VCaP (cell line): ENCODE data around the gene ACP2.
A peak's percentile ranks its signal among the peaks of the same experiment; 100 is the strongest.

Experiments
- H3K27ac ChIP-seq: fragments of 450-650 bp; 2 replicates; pipeline ENCODE4 v1.5.1; 2017
- TF ChIP-seq, protein P1 (sequence below): fragments of 450-650 bp; conservative IDR thresholded peaks from 2 replicates; pipeline ENCODE4 v1.5.1; 2017; ENCODE audit warnings: mild to moderate bottlenecking, moderate library complexity

Gene ACP2

DNA sequence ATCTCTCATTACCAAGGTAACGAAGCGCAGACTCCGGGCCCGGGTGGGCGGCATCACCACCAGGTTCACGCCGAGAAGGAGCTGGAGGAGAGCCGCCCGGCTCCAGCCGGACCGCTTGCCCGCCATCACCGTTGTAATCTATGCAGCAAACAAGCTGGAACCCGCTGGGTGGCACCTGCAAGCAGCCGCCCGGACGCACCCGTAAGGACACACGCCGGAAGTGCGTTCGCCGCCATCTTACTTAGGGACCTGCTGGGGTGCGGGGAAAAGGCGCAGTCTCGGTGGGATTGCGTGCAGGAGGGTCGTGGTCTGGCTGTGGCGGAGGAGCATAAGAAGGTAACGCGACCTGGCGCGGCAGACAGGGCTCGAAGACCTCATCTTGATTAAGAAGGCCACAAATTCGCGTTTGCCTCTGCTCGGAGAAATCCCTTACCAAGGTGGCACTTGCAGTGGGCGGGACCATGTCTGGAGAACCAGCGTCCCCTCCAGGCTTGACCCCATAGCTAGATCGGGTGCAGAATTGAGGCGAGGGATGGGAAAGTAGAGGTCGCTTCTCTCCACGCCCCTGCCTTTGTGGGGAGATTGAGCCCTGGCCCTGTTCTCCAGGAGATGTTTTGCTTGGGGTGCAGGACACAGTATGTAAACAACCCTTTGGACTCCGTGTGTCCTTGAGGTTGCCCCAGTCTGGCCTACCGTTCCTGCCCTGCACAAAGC, at the start of gene ACP2:
TSS of gene ACP2 (minus strand) at position 151 of the 714 bp plus-strand sequence. CDS start at position 126, 25 bp downstream.
- TF ChIP-seq, protein P1, sequence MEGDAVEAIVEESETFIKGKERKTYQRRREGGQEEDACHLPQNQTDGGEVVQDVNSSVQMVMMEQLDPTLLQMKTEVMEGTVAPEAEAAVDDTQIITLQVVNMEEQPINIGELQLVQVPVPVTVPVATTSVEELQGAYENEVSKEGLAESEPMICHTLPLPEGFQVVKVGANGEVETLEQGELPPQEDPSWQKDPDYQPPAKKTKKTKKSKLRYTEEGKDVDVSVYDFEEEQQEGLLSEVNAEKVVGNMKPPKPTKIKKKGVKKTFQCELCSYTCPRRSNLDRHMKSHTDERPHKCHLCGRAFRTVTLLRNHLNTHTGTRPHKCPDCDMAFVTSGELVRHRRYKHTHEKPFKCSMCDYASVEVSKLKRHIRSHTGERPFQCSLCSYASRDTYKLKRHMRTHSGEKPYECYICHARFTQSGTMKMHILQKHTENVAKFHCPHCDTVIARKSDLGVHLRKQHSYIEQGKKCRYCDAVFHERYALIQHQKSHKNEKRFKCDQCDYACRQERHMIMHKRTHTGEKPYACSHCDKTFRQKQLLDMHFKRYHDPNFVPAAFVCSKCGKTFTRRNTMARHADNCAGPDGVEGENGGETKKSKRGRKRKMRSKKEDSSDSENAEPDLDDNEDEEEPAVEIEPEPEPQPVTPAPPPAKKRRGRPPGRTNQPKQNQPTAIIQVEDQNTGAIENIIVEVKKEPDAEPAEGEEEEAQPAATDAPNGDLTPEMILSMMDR = 0 out of 2 replicates have a peak, but pooled peaks have one; percentile 20
- peak within 1 kb of the TSS; percentile 82 for H3K27ac ChIP-seq

DNA sequence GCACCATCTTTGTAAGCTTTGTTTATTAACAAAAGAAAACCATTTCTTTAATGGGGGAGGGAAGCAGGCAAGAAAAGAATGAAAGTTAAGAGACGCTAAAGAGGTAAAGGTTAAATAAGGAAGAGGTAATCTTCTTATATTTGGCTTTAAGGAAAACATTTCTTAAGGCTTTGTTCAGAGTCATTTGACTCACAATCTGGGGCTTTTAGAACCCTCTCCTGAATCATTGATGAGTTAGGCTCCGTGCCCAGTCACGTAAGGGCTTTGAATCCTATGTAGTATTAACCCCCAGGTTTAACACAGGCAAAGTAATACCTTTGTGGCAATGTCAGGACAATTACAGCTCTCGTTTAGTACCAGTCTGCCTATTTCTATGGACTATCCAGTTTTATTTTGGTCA, 47.4 kb upstream of the ACP2 start:
- TF ChIP-seq, protein P1 = no peak
- no peak overlapping the region for H3K27ac ChIP-seq

GRCh38 chr11:47295385-47295784, 46.8 kb upstream of the ACP2 start:
- TF ChIP-seq, protein P1 = no peak
- no peak overlapping the region for H3K27ac ChIP-seq

- TF ChIP-seq, protein P1 = no peak
- no peak overlapping the region for H3K27ac ChIP-seq
These were observed 41.2 kb upstream of the ACP2 start for GRCh38 chr11:47289856-47290255.

DNA sequence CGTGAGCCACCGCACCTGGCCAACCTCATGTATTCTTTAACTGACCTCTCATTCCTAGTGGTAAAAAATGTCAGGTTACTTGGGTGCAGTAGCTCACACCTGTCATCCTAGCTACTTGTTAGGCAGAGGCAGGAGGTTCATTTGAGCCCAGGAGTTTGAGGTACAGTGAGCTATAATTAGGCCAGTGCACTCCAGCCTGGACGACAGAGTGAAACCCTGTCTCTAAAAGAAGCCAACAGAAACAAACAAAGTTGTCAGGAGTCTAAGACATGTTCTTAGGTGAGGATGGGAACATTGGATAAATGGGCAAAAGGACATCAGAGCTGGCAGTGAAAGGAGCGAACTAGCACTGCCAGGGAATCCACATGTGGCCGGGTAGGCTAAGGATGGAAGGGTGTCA, 39.5 kb upstream of the ACP2 start:
- TF ChIP-seq, protein P1 = no peak
- H3K27ac ChIP-seq = no peak overlapping the region

- H3K27ac ChIP-seq = no peak overlapping the region
- TF ChIP-seq, protein P1 = no peak
These were observed 37.6 kb upstream of the ACP2 start for GRCh38 chr11:47285969-47286770.

- H3K27ac ChIP-seq = no peak overlapping the region
- TF ChIP-seq, protein P1 = no peak
These were observed 35.5 kb upstream of the ACP2 start for GRCh38 chr11:47284151-47284550.
